Measurements from ENCODE around the gene PCDHB13.
"Not testable (repeated sequence)": the region's sequence is repeated elsewhere in the genome, so short reads cannot be mapped to it uniquely, and the experiment has no call there.

PCDHB13 gene

GRCh38 chr5:141192110-141192725 is 21.5 kb upstream of the PCDHB13 start, which contains the start of gene PCDHB10:
TSS of gene PCDHB10 (plus strand) at chr5:141192353. CDS start at chr5:141192553, 200 bp downstream.
- no peak within 1 kb of the TSS for H3K4me3 ChIP-seq (ENCODE audit: low read length)
- TF ChIP-seq ZNF274 (IDR thresholded peaks at IDR 0.05; ENCODE audit: low read depth, low read length), result no peak

GRCh38 chr5:141194332-141194731 is 19.4 kb upstream of the PCDHB13 start:
- not testable (repeated sequence) for H3K4me3 ChIP-seq (ENCODE audit: low read length)

- no peak for TF ChIP-seq ZNF274 (IDR thresholded peaks at IDR 0.05; ENCODE audit: low read depth, low read length)
- no peak overlapping the region for H3K4me3 ChIP-seq (ENCODE audit: low read length)
Observed at GRCh38 chr5:141196363-141196762, 17.4 kb upstream of the PCDHB13 start.

- no peak within 1 kb of the TSS for H3K4me3 ChIP-seq (ENCODE audit: low read length)
- no peak for TF ChIP-seq ZNF274 (IDR thresholded peaks at IDR 0.05; ENCODE audit: low read depth, low read length)
Observed at GRCh38 chr5:141199359-141200235, 14.1 kb upstream of the PCDHB13 start, which contains the start of gene PCDHB11. TSS of gene PCDHB11 (plus strand) at chr5:141199627. CDS start at chr5:141199775, 148 bp downstream.

GRCh38 chr5:141201126-141201525 is 12.6 kb upstream of the PCDHB13 start:
- not testable (repeated sequence) for H3K4me3 ChIP-seq (ENCODE audit: low read length)

GRCh38 chr5:141201646-141202045 is 12.1 kb upstream of the PCDHB13 start:
- H3K4me3 ChIP-seq (ENCODE audit: low read length), result not testable (repeated sequence)

GRCh38 chr5:141208478-141208877 is 5.2 kb upstream of the PCDHB13 start, which contains the start of gene PCDHB12:
TSS of gene PCDHB12 (plus strand) at chr5:141208719. CDS start at chr5:141208908, 189 bp downstream.
- no peak within 1 kb of the TSS for H3K4me3 ChIP-seq (ENCODE audit: low read length)
- no peak for TF ChIP-seq ZNF274 (IDR thresholded peaks at IDR 0.05; ENCODE audit: low read depth, low read length)

- not testable (repeated sequence) for H3K4me3 ChIP-seq (ENCODE audit: low read length)
Observed at GRCh38 chr5:141210281-141210680, 3.4 kb upstream of the PCDHB13 start.

- not testable (repeated sequence) for H3K4me3 ChIP-seq (ENCODE audit: low read length)
Observed at GRCh38 chr5:141210849-141211248, 2.9 kb upstream of the PCDHB13 start.

- H3K4me3 ChIP-seq (ENCODE audit: low read length), result not testable (repeated sequence)
Observed at GRCh38 chr5:141214583-141214982, 864 bp downstream of the PCDHB13 start.

GRCh38 chr5:141215504-141215903 is 1.8 kb downstream of the PCDHB13 start:
- H3K4me3 ChIP-seq (ENCODE audit: low read length), result not testable (repeated sequence)

- H3K4me3 ChIP-seq (ENCODE audit: low read length), result not testable (repeated sequence)
Observed at GRCh38 chr5:141216035-141216434, 2.3 kb downstream of the PCDHB13 start.

- H3K4me3 ChIP-seq (ENCODE audit: low read length), result no peak within 1 kb of the TSS
- no peak for TF ChIP-seq ZNF274 (IDR thresholded peaks at IDR 0.05; ENCODE audit: low read depth, low read length)
Observed at GRCh38 chr5:141223112-141223783, 9.5 kb downstream of the PCDHB13 start, which contains the start of gene PCDHB14. TSS of gene PCDHB14 (plus strand) at chr5:141223343. CDS start at chr5:141223506, 163 bp downstream.

- H3K4me3 ChIP-seq (ENCODE audit: low read length), result not testable (repeated sequence)
Observed at GRCh38 chr5:141224844-141225243, 11.1 kb downstream of the PCDHB13 start.

- H3K4me3 ChIP-seq (ENCODE audit: low read length), result not testable (repeated sequence)
Observed at GRCh38 chr5:141225421-141225820, 11.7 kb downstream of the PCDHB13 start.

Data from GM08714 (cell line).